Measurements from ENCODE around the gene CERK.
"Not testable (repeated sequence)": the region's sequence is repeated elsewhere in the genome, so short reads cannot be mapped to it uniquely, and the experiment has no call there.

Gene CERK

DNA sequence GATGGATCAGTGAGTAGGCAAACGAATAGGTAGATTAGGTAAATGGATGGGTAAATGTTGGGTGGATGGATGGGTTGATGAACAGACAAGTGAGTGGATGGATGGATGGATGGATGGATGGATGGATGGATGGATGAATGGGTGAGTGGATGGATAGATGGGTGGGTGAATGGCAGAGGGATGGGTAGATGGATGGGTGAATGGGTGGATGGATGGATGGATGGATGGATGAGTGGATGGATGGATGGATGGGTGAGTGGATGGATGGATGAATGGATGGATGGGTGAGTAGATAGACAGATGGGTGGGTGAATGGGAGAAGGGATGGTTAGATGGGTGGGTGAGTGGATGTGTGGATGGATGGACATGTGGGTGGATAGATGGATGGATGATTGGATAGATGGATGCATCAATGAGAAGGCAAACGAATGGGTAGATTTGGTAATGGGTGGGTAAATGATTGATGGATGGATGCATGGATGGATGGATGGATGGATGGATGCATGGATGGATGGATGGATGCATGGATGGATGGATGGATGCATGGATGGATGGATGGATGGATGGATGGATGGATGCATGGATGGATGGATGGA is 89.7 kb downstream of the CERK start:
- DNase-seq (ENCODE audit: low spot score), result not testable (repeated sequence)

GRCh38 chr22:46646531-46647215 is 91.4 kb downstream of the CERK start:
- no peak for DNase-seq (ENCODE audit: low spot score)

DNA sequence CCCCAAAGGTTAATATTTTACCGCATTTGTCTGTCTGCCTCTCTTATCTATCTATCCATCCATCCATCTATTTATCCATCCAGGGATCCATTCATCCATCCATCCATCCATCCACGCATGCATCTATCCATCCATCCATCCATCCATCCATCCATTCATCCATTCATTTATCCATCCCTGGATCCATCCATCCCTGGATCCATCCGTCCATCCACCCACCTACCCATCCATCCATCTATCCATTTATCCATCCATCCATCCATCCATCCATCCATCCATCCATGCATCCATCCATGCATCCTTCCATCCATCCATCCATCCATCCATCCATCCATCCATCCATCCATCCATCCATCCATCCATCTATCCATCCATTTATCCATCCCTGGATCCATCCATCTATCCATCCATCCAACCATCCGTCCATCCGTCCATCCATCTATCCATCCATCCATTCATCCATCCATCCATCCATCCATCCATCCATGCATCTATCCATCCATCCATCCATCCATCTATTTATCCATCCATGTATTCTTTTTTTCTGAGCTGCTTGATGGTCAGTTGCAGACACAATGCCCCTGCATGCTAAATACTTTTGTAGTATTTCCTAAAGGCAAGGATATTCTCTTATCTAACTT is 95.1 kb downstream of the CERK start:
- not testable (repeated sequence) for DNase-seq (ENCODE audit: low spot score)

DNA sequence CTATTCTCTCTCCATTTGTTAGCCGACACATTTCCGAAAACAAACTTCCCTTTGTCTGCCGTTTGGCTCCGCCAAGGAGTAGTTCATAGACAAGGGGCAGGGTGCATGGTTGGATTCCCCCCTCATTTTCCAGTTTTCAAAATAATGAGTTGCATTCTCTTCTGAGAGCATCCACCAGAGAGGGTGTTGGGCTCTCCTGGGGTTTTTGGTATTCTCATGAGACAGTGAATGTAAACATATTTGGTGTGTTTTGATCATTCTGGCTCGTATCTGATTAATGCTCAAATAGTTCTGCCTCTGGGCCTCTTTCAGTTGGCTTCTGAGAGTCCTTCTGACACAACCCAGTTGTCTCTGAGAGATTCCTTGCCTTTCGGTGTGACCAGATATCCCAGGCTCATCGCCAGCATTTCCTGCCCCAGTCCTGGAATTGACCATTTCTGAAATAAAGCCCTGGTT is 96.2 kb downstream of the CERK start:
- DNase-seq (ENCODE audit: low spot score), result peak; percentile 44

GRCh38 chr22:46640293-46641055 is 97.6 kb downstream of the CERK start:
- DNase-seq (ENCODE audit: low spot score), result no peak

- no peak for DNase-seq (ENCODE audit: low spot score)
Observed at GRCh38 chr22:46639843-46640242, 98.2 kb downstream of the CERK start.

- DNase-seq (ENCODE audit: low spot score), result no peak
Observed at GRCh38 chr22:46638601-46639431, 99.2 kb downstream of the CERK start.

DNA sequence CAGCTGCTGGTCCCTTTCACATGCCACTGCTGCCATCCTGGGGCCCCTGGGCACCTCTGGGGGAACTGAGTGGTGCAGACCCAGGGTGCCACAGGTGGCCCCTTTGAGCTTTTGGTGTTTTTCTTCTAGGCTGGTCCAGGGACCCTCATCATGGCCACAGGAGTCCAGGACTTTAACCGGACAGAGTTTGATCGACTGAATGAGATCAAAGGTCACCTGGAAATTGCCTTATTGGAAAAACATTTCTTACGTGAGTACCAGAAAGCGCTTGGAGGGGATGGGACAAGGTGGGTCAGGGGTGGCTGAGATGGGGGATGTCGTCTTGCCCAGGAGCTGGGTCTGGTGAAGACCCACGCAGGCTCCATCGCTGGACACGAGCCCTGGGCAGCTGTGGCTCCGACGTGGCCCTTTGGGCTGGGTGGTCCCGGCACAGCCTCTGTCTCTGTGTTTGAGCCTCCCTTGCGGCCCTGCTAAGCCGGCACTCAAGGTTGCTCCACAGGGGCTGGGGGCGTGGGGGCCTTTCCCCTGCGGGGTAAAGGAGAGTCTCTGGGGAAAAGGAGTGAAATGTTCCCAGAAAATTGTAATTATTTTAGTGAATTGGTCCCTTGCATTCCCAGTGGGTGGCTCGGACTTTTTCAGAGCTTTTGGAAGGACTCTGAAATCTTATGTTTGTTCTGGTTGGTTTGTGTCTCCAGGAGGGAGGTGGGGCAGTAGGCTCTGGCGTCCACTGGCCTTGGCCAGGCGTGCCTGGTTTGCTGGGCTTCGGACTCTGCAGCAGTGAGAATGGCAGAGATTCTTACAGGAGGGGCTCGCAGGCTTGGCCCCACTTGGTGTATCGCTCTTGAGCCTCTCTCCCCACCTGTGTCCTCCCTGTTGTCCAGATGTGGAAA is 100.1 kb downstream of the CERK start:
- DNase-seq (ENCODE audit: low spot score), result no peak

- no peak for DNase-seq (ENCODE audit: low spot score)
Observed at GRCh38 chr22:46636221-46637002, 101.6 kb downstream of the CERK start.

GRCh38 chr22:46635756-46636155 is 102.3 kb downstream of the CERK start:
- DNase-seq (ENCODE audit: low spot score), result no peak

- not testable (repeated sequence) for DNase-seq (ENCODE audit: low spot score)
Observed at GRCh38 chr22:46634973-46635685, 102.9 kb downstream of the CERK start.

Data from GM03348 (cell line).